Measurements from ENCODE around the gene CCDC88C. TPM values are rescaled to one million over a fixed set of nuclear protein-coding genes. Genes with fewer than 3 reads are reported as not detected.

The CCDC88C gene
- total and polyA plus RNA-seq, 2 donors (not counting 3 experiments of a cell fraction or from before 2014, with no cell fraction given), result 11.4 to 52.1 TPM

- dilution Hi-C loops (cut with MboI; ENCODE audit: extremely low pct_ligation_motif_present, low sequenced_read_pairs), result no loop called here
- CTCF ChIA-PET, result interaction anchor here (1.0 to 1.2 kb wide), 2 partner anchors 11 to 82 kb away, joined by 4 read pairs; partner anchors contain the start of gene CCDC88C
Observed at GRCh38 chr14:91335191-91336092, 82.2 kb downstream of the CCDC88C start.

More at GRCh38 chr14:91335191-91336092, 82.2 kb downstream of the CCDC88C start:
- DNase-seq (ENCODE audit: low read depth, low spot score), result no peak
- H3K4me2 ChIP-seq (ENCODE audit: insufficient read depth, low read length), result no peak overlapping the region
- H3K9ac ChIP-seq (replicated peaks; ENCODE audit: extremely low read depth, insufficient read depth, low read length), result no peak overlapping the region
- peaks cover 7% of the 10 kb centered on the region for H3K4me1 ChIP-seq (ENCODE audit: control insufficient read depth, extremely low read depth, insufficient read depth, low read length)
- H4K20me1 ChIP-seq (replicated peaks; ENCODE audit: control insufficient read depth, extremely low read depth, insufficient read depth, low read length), result no peaks in the 10 kb centered on the region
- FAIRE-seq, result no peak
- TF ChIP-seq POLR2A (IDR thresholded peaks at IDR 0.05; ENCODE audit: low read depth, low read length), result no peak
- TF ChIP-seq POLR2AphosphoS5 (IDR thresholded peaks at IDR 0.05; ENCODE audit: insufficient read depth, low read depth, low read length), result no peak
- TF ChIP-seq MYC (IDR thresholded peaks at IDR 0.05; ENCODE audit: low read depth, low read length), result no peak
- no peak for TF ChIP-seq EZH2 (IDR thresholded peaks at IDR 0.05; ENCODE audit: borderline replicate concordance, low read depth, low read length, severe bottlenecking)
- no peak for TF ChIP-seq FOS (IDR thresholded peaks at IDR 0.05; ENCODE audit: borderline replicate concordance, insufficient read depth, low read length)
- TF ChIP-seq, protein P1, sequence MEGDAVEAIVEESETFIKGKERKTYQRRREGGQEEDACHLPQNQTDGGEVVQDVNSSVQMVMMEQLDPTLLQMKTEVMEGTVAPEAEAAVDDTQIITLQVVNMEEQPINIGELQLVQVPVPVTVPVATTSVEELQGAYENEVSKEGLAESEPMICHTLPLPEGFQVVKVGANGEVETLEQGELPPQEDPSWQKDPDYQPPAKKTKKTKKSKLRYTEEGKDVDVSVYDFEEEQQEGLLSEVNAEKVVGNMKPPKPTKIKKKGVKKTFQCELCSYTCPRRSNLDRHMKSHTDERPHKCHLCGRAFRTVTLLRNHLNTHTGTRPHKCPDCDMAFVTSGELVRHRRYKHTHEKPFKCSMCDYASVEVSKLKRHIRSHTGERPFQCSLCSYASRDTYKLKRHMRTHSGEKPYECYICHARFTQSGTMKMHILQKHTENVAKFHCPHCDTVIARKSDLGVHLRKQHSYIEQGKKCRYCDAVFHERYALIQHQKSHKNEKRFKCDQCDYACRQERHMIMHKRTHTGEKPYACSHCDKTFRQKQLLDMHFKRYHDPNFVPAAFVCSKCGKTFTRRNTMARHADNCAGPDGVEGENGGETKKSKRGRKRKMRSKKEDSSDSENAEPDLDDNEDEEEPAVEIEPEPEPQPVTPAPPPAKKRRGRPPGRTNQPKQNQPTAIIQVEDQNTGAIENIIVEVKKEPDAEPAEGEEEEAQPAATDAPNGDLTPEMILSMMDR (IDR thresholded peaks at IDR 0.05; ENCODE audit: extremely low read depth in 1 of 2, insufficient read depth in 1 of 2, low read depth in 1 of 2, low read length in 2 of 2), result no peak
- TF ChIP-seq, protein P2, sequence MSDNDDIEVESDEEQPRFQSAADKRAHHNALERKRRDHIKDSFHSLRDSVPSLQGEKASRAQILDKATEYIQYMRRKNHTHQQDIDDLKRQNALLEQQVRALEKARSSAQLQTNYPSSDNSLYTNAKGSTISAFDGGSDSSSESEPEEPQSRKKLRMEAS (IDR thresholded peaks at IDR 0.05; ENCODE audit: insufficient read depth, insufficient read length), result no peak
- no peak for TF ChIP-seq JUN (IDR thresholded peaks at IDR 0.05; ENCODE audit: borderline replicate concordance, insufficient read depth, insufficient read length, low read depth)
- TF ChIP-seq GATA2 (IDR thresholded peaks at IDR 0.05; ENCODE audit: insufficient read depth, insufficient read length, low read depth, low read length), result no peak
- no peak overlapping the region for H3K4me3 ChIP-seq (replicated peaks in 1 of 3; ENCODE audit: insufficient read depth in 1 of 3, low read depth in 1 of 3, low read length in 3 of 3)
- no peak overlapping the region for H3K27ac ChIP-seq (ENCODE audit: insufficient read depth, low read depth, low read length)
- H3K36me3 ChIP-seq (ENCODE audit: control insufficient read depth in 2 of 2, extremely low read depth in 1 of 2, insufficient read depth in 2 of 2, low read length in 2 of 2), result peaks cover 0 to 41% of the 10 kb centered on the region in 2 experiments
- no TSS peak for BruUV-seq (replicated peaks)
- no peaks in the 10 kb centered on the region for H3K79me2 ChIP-seq (ENCODE audit: control insufficient read depth, insufficient read depth, low read length)
- H3K9me3 ChIP-seq (replicated peaks; ENCODE audit: control insufficient read depth, insufficient read depth, low read length), result no peaks in the 10 kb centered on the region
- intact Hi-C loops (cut with micrococcal nuclease), result no loop called here
- no peaks in the 10 kb centered on the region for H3K9me1 ChIP-seq (replicated peaks; ENCODE audit: control insufficient read depth, extremely low read depth, insufficient read depth, low read length)
- no peaks in the 10 kb centered on the region for H3K27me3 ChIP-seq (ENCODE audit: control insufficient read depth in 2 of 2, insufficient read depth in 2 of 2, low read length in 2 of 2)
- no peak overlapping the region for H2AFZ ChIP-seq (ENCODE audit: low read depth, low read length)
- POLR2A ChIA-PET, result no interaction called here

Measured in endothelial cell of umbilical vein (primary cell).